MCF 10A (cell line): Measurements from ENCODE around the gene ANKRD60. TPM values are rescaled to one million over a fixed set of nuclear protein-coding genes. Genes with fewer than 3 reads are reported as not detected.

ENCODE experiments used
- BruUV-seq: library from RNA; stranded (reverse); fragments of 400-500 nt; replicated peaks from 2 replicates; lab custom pipeline; 2021; lab: Mats Ljungman, UMichigan
- CTCF ChIA-PET: fragments of 300-600 bp; sonication (Branson Sonifier 250); formaldehyde crosslinking; extraction: SDS; loops from one replicate; lab custom pipeline; 2021; ENCODE audit warnings: antibody characterized with exemption, inconsistent platforms; lab: Yijun Ruan, JAX
- POLR2A ChIA-PET: fragments of 300-600, 350-650 bp; sonication (Branson Sonifier 250); formaldehyde crosslinking; extraction: SDS; loops from one replicate; lab custom pipeline; 2020; ENCODE audit warnings: antibody characterized with exemption, inconsistent platforms; lab: Yijun Ruan, JAX
- DNase-seq: peaks from one replicate; pipeline ENCODE4 v3.0.0-alpha.2; 2018; ENCODE audit not compliant: unreplicated experiment
- H3K27ac Mint-ChIP-seq: one replicate; pipeline ENCODE4 v1.8.0; 2022; ENCODE audit warnings: mild to moderate bottlenecking, low read depth, mixed read lengths; ENCODE audit not compliant: unreplicated experiment
- H3K27me3 Mint-ChIP-seq: one replicate; pipeline ENCODE4 v1.8.0; 2022; ENCODE audit warnings: mixed read lengths; ENCODE audit not compliant: insufficient read depth, unreplicated experiment
- H3K36me3 Mint-ChIP-seq: one replicate; pipeline ENCODE4 v1.8.0; 2022; ENCODE audit warnings: mild to moderate bottlenecking, moderate library complexity, mixed read lengths; ENCODE audit not compliant: insufficient read depth, unreplicated experiment
- H3K4me1 Mint-ChIP-seq: one replicate; pipeline ENCODE4 v1.8.0; 2022; ENCODE audit warnings: mixed read lengths; ENCODE audit not compliant: insufficient read depth, unreplicated experiment
- H3K4me3 Mint-ChIP-seq: one replicate; pipeline ENCODE4 v1.8.0; 2022; ENCODE audit warnings: mild to moderate bottlenecking, moderate library complexity, mixed read lengths; ENCODE audit not compliant: unreplicated experiment
- H3K9me3 Mint-ChIP-seq: one replicate; pipeline ENCODE4 v1.8.0; 2022; ENCODE audit warnings: mixed read lengths; ENCODE audit not compliant: unreplicated experiment
- CTCF ChIP-seq: fragments of 200-600 bp; IDR thresholded peaks from one replicate; pipeline ENCODE4 v1.8.0; 2022; ENCODE audit warnings: antibody characterized with exemption, mild to moderate bottlenecking; ENCODE audit not compliant: unreplicated experiment
- intact Hi-C: fragments of 100-400 bp; cut with micrococcal nuclease; formaldehyde crosslinking; loops from 2 replicates; pipeline ENCODE4 v1.14.1; 2022
- total RNA-seq: library from RNA; stranded (reverse); gene quantifications from 2 replicates; pipeline ENCODE4 v1.2.3, GENCODE V29; 2022

The ANKRD60 gene
- total RNA-seq, 1 experiment from 2014 or later, result not detected

GRCh38 chr20:58245181-58245891 is 16.9 kb upstream of the ANKRD60 start:
- H3K27ac Mint-ChIP-seq, result no peak overlapping the region
- peaks cover 42% of the 10 kb centered on the region for H3K36me3 Mint-ChIP-seq
- CTCF ChIA-PET, result interaction anchor here (0.6 to 11.2 kb wide), 8 partner anchors 10 to 1212 kb away, joined by 3 to 121 read pairs (median 4); no protein-coding TSS in a partner anchor
- no peaks in the 10 kb centered on the region for H3K4me1 Mint-ChIP-seq
- H3K4me3 Mint-ChIP-seq, result no peak overlapping the region
- no peaks in the 10 kb centered on the region for H3K27me3 Mint-ChIP-seq
- DNase-seq, result no peak
- no peak for TF ChIP-seq CTCF
- intact Hi-C loops, result no loop called here
- POLR2A ChIA-PET, result interaction anchor here (0.6 to 1.6 kb wide), 2 partner anchors 16 to 406 kb away, joined by 3 to 6 read pairs; partner anchors contain the start of gene STX16
- H3K9me3 Mint-ChIP-seq, result no peaks in the 10 kb centered on the region
- no TSS peak for BruUV-seq

GRCh38 chr20:58244517-58245030 is 16.1 kb upstream of the ANKRD60 start:
- no peak for TF ChIP-seq CTCF
- Mint-ChIP-seq H3K9me3 (no peaks in the 10 kb centered on the region), H3K27me3 (no peaks in the 10 kb centered on the region), H3K27ac (no peak overlapping the region), H3K36me3 (peaks cover 44% of the 10 kb centered on the region), H3K4me3 (no peak overlapping the region), H3K4me1 (no peaks in the 10 kb centered on the region)
- no TSS peak for BruUV-seq
- ChIA-PET POLR2A (interaction anchor here (0.5 to 1.6 kb wide), 4 partner anchors 66 to 423 kb away, joined by 3 to 6 read pairs (median 4); partner anchors contain the start of gene STX16), CTCF (interaction anchor here (0.5 to 11.2 kb wide), 8 partner anchors 10 to 1536 kb away, joined by 3 to 121 read pairs (median 3); no protein-coding TSS in a partner anchor)
- no peak for DNase-seq
- intact Hi-C loops, result no loop called here

GRCh38 chr20:58243653-58244410 is 15.4 kb upstream of the ANKRD60 start:
- TF ChIP-seq CTCF, result no peak
- Mint-ChIP-seq H3K36me3 (peaks cover 43% of the 10 kb centered on the region), H3K4me3 (no peak overlapping the region), H3K4me1 (no peaks in the 10 kb centered on the region), H3K27me3 (no peaks in the 10 kb centered on the region), H3K9me3 (no peaks in the 10 kb centered on the region), H3K27ac (no peak overlapping the region)
- BruUV-seq, result no TSS peak
- CTCF ChIA-PET, result interaction anchor here (0.6 to 11.2 kb wide), 8 partner anchors 9 to 1535 kb away, joined by 3 to 121 read pairs (median 4); no protein-coding TSS in a partner anchor
- POLR2A ChIA-PET, result interaction anchor here (0.9 to 1.6 kb wide), 3 partner anchors 66 to 408 kb away, joined by 3 to 6 read pairs (median 4); partner anchors contain the start of gene STX16
- DNase-seq, result no peak
- intact Hi-C loops, result no loop called here

- ChIA-PET CTCF (interaction anchor here (0.5 to 11.2 kb wide), 4 partner anchors 8 to 596 kb away, joined by 3 to 121 read pairs (median 4); no protein-coding TSS in a partner anchor), POLR2A (no interaction called here)
- no peak overlapping the region for H3K4me3 Mint-ChIP-seq
- H3K36me3 Mint-ChIP-seq, result peaks cover 38% of the 10 kb centered on the region
- intact Hi-C loops, result no loop called here
- H3K9me3 Mint-ChIP-seq, result no peaks in the 10 kb centered on the region
- no peak for TF ChIP-seq CTCF
- BruUV-seq, result no TSS peak
- H3K27ac Mint-ChIP-seq, result no peak overlapping the region
- no peaks in the 10 kb centered on the region for H3K4me1 Mint-ChIP-seq
- no peak for DNase-seq
- H3K27me3 Mint-ChIP-seq, result no peaks in the 10 kb centered on the region
Measured at GRCh38 chr20:58242824-58243223, 14.4 kb upstream of the ANKRD60 start.
